Nephron progenitor cell (in vitro differentiated cells): Measurements from ENCODE around the gene CPHXL2.

ENCODE experiments used
- DNase-seq: peaks from one replicate; pipeline ENCODE4 v3.0.0; 2021
- H3K27ac Mint-ChIP-seq: 2 replicates; pipeline ENCODE4 v1.8.0; 2021; ENCODE audit warnings: mild to moderate bottlenecking, moderate library complexity, mixed read lengths
- H3K27me3 Mint-ChIP-seq: 2 replicates; pipeline ENCODE4 v1.8.0; 2021; ENCODE audit warnings: mild to moderate bottlenecking, low read depth, mixed read lengths; ENCODE audit not compliant: poor library complexity
- H3K36me3 Mint-ChIP-seq: 2 replicates; pipeline ENCODE4 v1.8.0; 2021; ENCODE audit warnings: low read depth, mixed read lengths
- H3K4me1 Mint-ChIP-seq: 2 replicates; pipeline ENCODE4 v1.8.0; 2021; ENCODE audit warnings: mixed read lengths
- H3K4me3 Mint-ChIP-seq: 2 replicates; pipeline ENCODE4 v1.8.0; 2021; ENCODE audit warnings: mild to moderate bottlenecking, moderate library complexity, mixed read lengths
- H3K9me3 Mint-ChIP-seq: 2 replicates; pipeline ENCODE4 v1.8.0; 2021; ENCODE audit warnings: mild to moderate bottlenecking, moderate library complexity, mixed read lengths
- TF ChIP-seq, protein P1 (sequence below): fragments of 200-600 bp; sonication (generic); IDR thresholded peaks from 2 replicates; pipeline ENCODE4 v1.5.0; 2021; ENCODE audit warnings: antibody characterized with exemption

The CPHXL2 gene

DNA sequence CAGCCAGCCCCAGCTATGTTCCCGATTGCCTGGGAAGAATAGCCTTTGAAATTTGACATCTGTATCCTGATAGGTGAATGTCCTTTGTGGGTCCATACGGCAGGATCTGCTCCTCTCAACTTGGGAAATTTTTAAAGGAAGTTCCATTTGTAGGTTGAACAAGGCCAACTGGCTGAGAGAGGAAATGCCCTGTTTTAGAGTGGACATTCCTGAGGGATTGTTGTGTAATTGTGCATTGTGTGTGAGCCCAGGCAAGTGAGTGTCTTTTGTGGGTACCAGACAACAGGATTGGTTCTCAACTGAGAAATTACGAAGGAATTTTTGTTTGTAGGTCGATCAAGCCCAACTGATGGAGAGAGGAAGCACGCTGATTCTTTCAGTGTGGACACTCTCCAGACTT lies 2.6 kb upstream of the CPHXL2 start:
- TF ChIP-seq, protein P1, sequence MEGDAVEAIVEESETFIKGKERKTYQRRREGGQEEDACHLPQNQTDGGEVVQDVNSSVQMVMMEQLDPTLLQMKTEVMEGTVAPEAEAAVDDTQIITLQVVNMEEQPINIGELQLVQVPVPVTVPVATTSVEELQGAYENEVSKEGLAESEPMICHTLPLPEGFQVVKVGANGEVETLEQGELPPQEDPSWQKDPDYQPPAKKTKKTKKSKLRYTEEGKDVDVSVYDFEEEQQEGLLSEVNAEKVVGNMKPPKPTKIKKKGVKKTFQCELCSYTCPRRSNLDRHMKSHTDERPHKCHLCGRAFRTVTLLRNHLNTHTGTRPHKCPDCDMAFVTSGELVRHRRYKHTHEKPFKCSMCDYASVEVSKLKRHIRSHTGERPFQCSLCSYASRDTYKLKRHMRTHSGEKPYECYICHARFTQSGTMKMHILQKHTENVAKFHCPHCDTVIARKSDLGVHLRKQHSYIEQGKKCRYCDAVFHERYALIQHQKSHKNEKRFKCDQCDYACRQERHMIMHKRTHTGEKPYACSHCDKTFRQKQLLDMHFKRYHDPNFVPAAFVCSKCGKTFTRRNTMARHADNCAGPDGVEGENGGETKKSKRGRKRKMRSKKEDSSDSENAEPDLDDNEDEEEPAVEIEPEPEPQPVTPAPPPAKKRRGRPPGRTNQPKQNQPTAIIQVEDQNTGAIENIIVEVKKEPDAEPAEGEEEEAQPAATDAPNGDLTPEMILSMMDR, result no peak
- peaks cover 28% of the 10 kb centered on the region for H3K9me3 Mint-ChIP-seq
- no peaks in the 10 kb centered on the region for H3K27me3 Mint-ChIP-seq
- peaks cover 25% of the 10 kb centered on the region for H3K36me3 Mint-ChIP-seq
- no peaks in the 10 kb centered on the region for H3K4me1 Mint-ChIP-seq
- H3K4me3 Mint-ChIP-seq, result no peak overlapping the region
- DNase-seq, result no peak
- no peak overlapping the region for H3K27ac Mint-ChIP-seq

DNA sequence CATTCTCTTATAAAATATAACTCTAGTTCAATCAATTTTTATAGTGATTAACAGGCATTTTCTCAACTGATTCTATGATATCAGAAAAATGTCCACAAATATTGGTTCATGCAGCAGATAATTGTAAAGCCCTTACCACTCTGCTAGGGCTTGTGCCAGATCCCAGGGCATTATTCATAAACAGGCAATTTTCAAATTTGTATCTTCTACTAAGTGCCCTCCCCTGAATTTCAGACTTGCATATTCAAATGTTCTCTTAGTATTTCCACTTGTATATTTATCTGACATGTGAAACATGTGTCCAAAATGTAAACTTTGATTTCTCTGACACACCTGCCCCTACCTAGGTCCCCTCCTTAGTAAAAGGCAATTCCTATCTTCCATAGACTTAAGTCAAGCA lies 9.3 kb downstream of the CPHXL2 start:
- Mint-ChIP-seq H3K9me3 (peaks cover 12% of the 10 kb centered on the region), H3K27ac (no peak overlapping the region), H3K4me1 (peaks cover 10% of the 10 kb centered on the region), H3K27me3 (no peaks in the 10 kb centered on the region), H3K36me3 (peaks cover 13% of the 10 kb centered on the region), H3K4me3 (no peak overlapping the region)
- TF ChIP-seq, protein P1, result no peak
- no peak for DNase-seq

DNA sequence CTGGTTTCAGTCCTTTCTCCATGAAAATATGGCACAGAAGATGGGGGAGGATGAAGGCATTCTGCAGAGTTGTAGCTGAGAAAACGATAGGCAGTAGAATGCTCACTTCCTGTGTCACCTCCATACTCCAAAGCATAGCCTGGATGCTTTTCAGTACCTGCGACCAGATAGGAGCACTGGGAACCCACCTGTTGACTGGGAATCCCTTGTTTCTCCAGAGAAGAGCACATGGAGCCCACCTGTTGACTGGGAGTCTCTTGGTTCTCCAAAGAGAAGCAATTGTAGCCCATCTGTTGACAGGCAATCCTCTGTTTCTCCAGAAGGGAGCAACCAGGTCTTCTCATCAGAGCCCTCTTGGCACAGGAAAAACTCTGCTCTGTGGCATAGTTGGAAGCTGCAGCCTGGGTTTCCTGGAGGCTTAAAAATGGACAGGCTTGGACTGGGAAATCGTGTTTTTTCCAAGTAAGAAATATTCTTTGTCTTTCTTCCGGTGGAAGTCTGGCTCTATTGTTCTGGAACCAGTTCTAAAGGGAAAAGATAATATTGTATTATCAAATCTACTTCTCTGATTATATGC lies 16.0 kb downstream of the CPHXL2 start:
- Mint-ChIP-seq H3K27me3 (no peaks in the 10 kb centered on the region), H3K4me3 (no peak overlapping the region), H3K4me1 (no peaks in the 10 kb centered on the region), H3K9me3 (peaks cover 12% of the 10 kb centered on the region), H3K36me3 (peaks cover 39% of the 10 kb centered on the region), H3K27ac (no peak overlapping the region)
- no peak for DNase-seq
- TF ChIP-seq, protein P1, result no peak

DNA sequence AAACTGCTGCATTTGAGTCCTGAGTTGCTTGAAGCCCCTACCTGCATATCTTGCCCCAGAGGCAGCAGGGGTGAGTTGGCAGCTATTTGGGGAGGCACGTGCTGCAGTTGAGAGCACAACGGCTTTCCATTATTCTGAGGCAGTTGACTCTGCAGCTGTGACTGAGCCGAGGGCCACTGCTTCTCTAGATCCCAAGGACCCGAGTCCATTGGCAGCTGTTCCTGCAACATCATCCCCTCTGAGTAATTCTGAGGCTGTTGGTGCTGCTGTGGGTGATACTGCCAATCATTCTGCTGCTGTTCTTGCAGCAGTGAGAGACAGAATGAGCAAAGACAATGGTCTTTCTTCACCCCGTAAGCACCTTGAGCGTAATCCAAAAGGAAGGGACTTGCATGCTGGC lies 16.5 kb downstream of the CPHXL2 start:
- no peaks in the 10 kb centered on the region for H3K27me3 Mint-ChIP-seq
- H3K4me3 Mint-ChIP-seq, result no peak overlapping the region
- peaks cover 43% of the 10 kb centered on the region for H3K36me3 Mint-ChIP-seq
- H3K9me3 Mint-ChIP-seq, result peaks cover 12% of the 10 kb centered on the region
- DNase-seq, result no peak
- TF ChIP-seq, protein P1, result no peak
- H3K27ac Mint-ChIP-seq, result no peak overlapping the region
- H3K4me1 Mint-ChIP-seq, result no peaks in the 10 kb centered on the region

DNA sequence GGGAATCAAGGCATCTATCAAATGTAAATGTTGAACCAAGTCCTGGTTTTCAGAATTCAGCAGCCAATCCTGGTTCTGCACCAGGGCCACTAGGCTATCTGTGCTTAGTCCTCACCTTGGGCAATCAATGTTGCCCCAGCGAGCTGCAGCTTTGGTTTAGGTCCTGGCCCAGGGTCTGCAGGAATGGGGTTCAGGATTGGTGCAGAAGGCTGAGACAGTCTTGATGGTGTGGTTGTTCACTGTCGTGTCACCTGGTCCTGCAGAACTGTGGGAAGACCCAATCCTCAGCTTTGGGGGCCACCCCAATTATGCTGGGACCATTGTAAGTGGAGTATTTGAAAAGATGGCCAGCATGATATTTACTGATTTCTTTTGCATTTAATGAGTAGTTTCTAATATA lies 18.6 kb downstream of the CPHXL2 start:
- Mint-ChIP-seq H3K4me3 (no peak overlapping the region), H3K27me3 (no peaks in the 10 kb centered on the region), H3K4me1 (no peaks in the 10 kb centered on the region), H3K36me3 (peaks cover 49% of the 10 kb centered on the region), H3K27ac (no peak overlapping the region), H3K9me3 (no peaks in the 10 kb centered on the region)
- DNase-seq, result no peak
- TF ChIP-seq, protein P1, result no peak

DNA sequence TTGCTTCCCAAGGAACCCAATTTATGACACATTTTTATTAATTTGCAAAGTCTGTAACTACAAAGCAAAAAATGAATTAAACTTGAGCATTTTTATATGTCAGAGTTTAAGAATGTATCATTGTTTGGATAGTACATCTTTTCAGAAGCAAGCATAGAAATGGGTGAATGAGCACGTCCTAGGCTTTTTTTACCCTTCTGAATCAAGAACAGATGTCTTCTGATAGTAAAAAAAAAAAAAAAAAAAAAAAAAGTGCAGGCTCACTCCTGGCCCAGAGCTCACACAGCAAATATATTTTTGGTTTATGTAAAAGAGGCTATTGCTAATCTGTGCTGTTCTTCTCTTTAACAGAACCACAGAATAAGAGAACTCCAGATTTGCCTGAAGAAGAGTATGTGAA lies 22.9 kb downstream of the CPHXL2 start:
- H3K27me3 Mint-ChIP-seq, result no peaks in the 10 kb centered on the region
- no peaks in the 10 kb centered on the region for H3K9me3 Mint-ChIP-seq
- H3K4me3 Mint-ChIP-seq, result no peak overlapping the region
- H3K36me3 Mint-ChIP-seq, result peaks cover 65% of the 10 kb centered on the region
- H3K27ac Mint-ChIP-seq, result peak overlapping the region; percentile 39
- TF ChIP-seq, protein P1, result no peak
- peaks cover 32% of the 10 kb centered on the region for H3K4me1 Mint-ChIP-seq
- DNase-seq, result no peak
